ENCODE data around the gene AURKAIP1. TPM values are rescaled to one million over a fixed set of nuclear protein-coding genes. Genes with fewer than 3 reads are reported as not detected.
A peak's percentile ranks its signal among the peaks of the same experiment; 100 is the strongest.

AURKAIP1 gene
- total RNA-seq, 6 experiments from 2014 or later, result 178 to 206 (median 196) TPM

GRCh38 chr1:1361233-1361981 lies 13.6 kb downstream of the AURKAIP1 start:
- Mint-ChIP-seq H3K36me3 (ENCODE audit: low read depth) (peaks cover 7% of the 10 kb centered on the region), H3K27me3 (ENCODE audit: insufficient read depth) (peaks cover 2% of the 10 kb centered on the region), H3K4me3 (peak overlapping the region; percentile 97), H3K27ac (peak overlapping the region; percentile 93), H3K9me3 (no peaks in the 10 kb centered on the region), H3K4me1 (ENCODE audit: low read depth) (peaks cover 37% of the 10 kb centered on the region)
- DNase-seq, result no peak
- TF ChIP-seq CTCF (IDR thresholded peaks at IDR 0.05), result no peak

- H3K4me3 Mint-ChIP-seq, result peak overlapping the region; percentile 97
- TF ChIP-seq CTCF (IDR thresholded peaks at IDR 0.05), result no peak
- peak; percentile 96 for DNase-seq
- peaks cover 37% of the 10 kb centered on the region for H3K4me1 Mint-ChIP-seq (ENCODE audit: low read depth)
- peaks cover 2% of the 10 kb centered on the region for H3K27me3 Mint-ChIP-seq (ENCODE audit: insufficient read depth)
- no peaks in the 10 kb centered on the region for H3K9me3 Mint-ChIP-seq
- peaks cover 7% of the 10 kb centered on the region for H3K36me3 Mint-ChIP-seq (ENCODE audit: low read depth)
- H3K27ac Mint-ChIP-seq, result peak overlapping the region; percentile 93
Measured at GRCh38 chr1:1360506-1361169, 14.4 kb downstream of the AURKAIP1 start.

- TF ChIP-seq CTCF (IDR thresholded peaks at IDR 0.05), result no peak
- H3K4me3 Mint-ChIP-seq, result peak overlapping the region; percentile 97
- peaks cover 37% of the 10 kb centered on the region for H3K4me1 Mint-ChIP-seq (ENCODE audit: low read depth)
- H3K9me3 Mint-ChIP-seq, result no peaks in the 10 kb centered on the region
- peaks cover 2% of the 10 kb centered on the region for H3K27me3 Mint-ChIP-seq (ENCODE audit: insufficient read depth)
- peaks cover 7% of the 10 kb centered on the region for H3K36me3 Mint-ChIP-seq (ENCODE audit: low read depth)
- H3K27ac Mint-ChIP-seq, result peak overlapping the region; percentile 93
- DNase-seq, result peak; percentile 72
Measured at GRCh38 chr1:1359664-1360468, 15.1 kb downstream of the AURKAIP1 start.

GRCh38 chr1:1359308-1359663 lies 15.7 kb downstream of the AURKAIP1 start:
- no peaks in the 10 kb centered on the region for H3K9me3 Mint-ChIP-seq
- H3K27me3 Mint-ChIP-seq (ENCODE audit: insufficient read depth), result peaks cover 2% of the 10 kb centered on the region
- peak overlapping the region; percentile 97 for H3K4me3 Mint-ChIP-seq
- TF ChIP-seq CTCF (IDR thresholded peaks at IDR 0.05), result no peak
- peak overlapping the region; percentile 93 for H3K27ac Mint-ChIP-seq
- peaks cover 37% of the 10 kb centered on the region for H3K4me1 Mint-ChIP-seq (ENCODE audit: low read depth)
- H3K36me3 Mint-ChIP-seq (ENCODE audit: low read depth), result peaks cover 7% of the 10 kb centered on the region
- peak; percentile 73 for DNase-seq

GRCh38 chr1:1358433-1359271 lies 16.4 kb downstream of the AURKAIP1 start, which contains the start of gene MXRA8:
Gene MXRA8 (minus strand): TSS chr1:1358555. CDS start chr1:1358504, 51 bp downstream.
- H3K27ac Mint-ChIP-seq, result peak within 1 kb of the TSS; percentile 93
- peak within 1 kb of the TSS; percentile 97 for H3K4me3 Mint-ChIP-seq
- H3K4me1 Mint-ChIP-seq (ENCODE audit: low read depth), result peaks cover 37% of the 10 kb centered on the region
- TF ChIP-seq CTCF (IDR thresholded peaks at IDR 0.05), result no peak
- no peaks in the 10 kb centered on the region for H3K9me3 Mint-ChIP-seq
- H3K27me3 Mint-ChIP-seq (ENCODE audit: insufficient read depth), result peaks cover 5% of the 10 kb centered on the region
- peaks cover 7% of the 10 kb centered on the region for H3K36me3 Mint-ChIP-seq (ENCODE audit: low read depth)
- DNase-seq, result peak; percentile 76

Data from HFFc6 (cell line).